Nephron progenitor cell (in vitro differentiated cells): ENCODE measurements around the gene ATXN2.

Experiments
- DNase-seq: peaks from one replicate; pipeline ENCODE4 v3.0.0; 2021
- H3K27ac Mint-ChIP-seq: 2 replicates; pipeline ENCODE4 v1.8.0; 2021; ENCODE audit warnings: mild to moderate bottlenecking, moderate library complexity, mixed read lengths
- H3K27me3 Mint-ChIP-seq: 2 replicates; pipeline ENCODE4 v1.8.0; 2021; ENCODE audit warnings: mild to moderate bottlenecking, low read depth, mixed read lengths; ENCODE audit not compliant: poor library complexity
- H3K36me3 Mint-ChIP-seq: 2 replicates; pipeline ENCODE4 v1.8.0; 2021; ENCODE audit warnings: low read depth, mixed read lengths
- H3K4me1 Mint-ChIP-seq: 2 replicates; pipeline ENCODE4 v1.8.0; 2021; ENCODE audit warnings: mixed read lengths
- H3K4me3 Mint-ChIP-seq: 2 replicates; pipeline ENCODE4 v1.8.0; 2021; ENCODE audit warnings: mild to moderate bottlenecking, moderate library complexity, mixed read lengths
- H3K9me3 Mint-ChIP-seq: 2 replicates; pipeline ENCODE4 v1.8.0; 2021; ENCODE audit warnings: mild to moderate bottlenecking, moderate library complexity, mixed read lengths
- CTCF ChIP-seq: fragments of 200-600 bp; sonication (generic); IDR thresholded peaks from 2 replicates; pipeline ENCODE4 v1.5.0; 2021; ENCODE audit warnings: antibody characterized with exemption

Gene ATXN2

GRCh38 chr12:111424793-111425251 is 174.3 kb downstream of the ATXN2 start:
- no peaks in the 10 kb centered on the region for H3K9me3 Mint-ChIP-seq
- no peak overlapping the region for H3K4me3 Mint-ChIP-seq
- DNase-seq = no peak
- H3K4me1 Mint-ChIP-seq = peaks cover 19% of the 10 kb centered on the region
- TF ChIP-seq CTCF = no peak
- H3K27ac Mint-ChIP-seq = peak overlapping the region; percentile 83
- H3K27me3 Mint-ChIP-seq = no peaks in the 10 kb centered on the region
- H3K36me3 Mint-ChIP-seq = peaks cover 17% of the 10 kb centered on the region

- H3K4me1 Mint-ChIP-seq = peaks cover 19% of the 10 kb centered on the region
Measured at GRCh38 chr12:111424189-111424792, 174.8 kb downstream of the ATXN2 start.

GRCh38 chr12:111420494-111420893 is 178.6 kb downstream of the ATXN2 start:
- no peak overlapping the region for H3K4me3 Mint-ChIP-seq

More at GRCh38 chr12:111424189-111424792, 174.8 kb downstream of the ATXN2 start:
- Mint-ChIP-seq H3K4me3 (no peak overlapping the region), H3K9me3 (no peaks in the 10 kb centered on the region), H3K27ac (peak overlapping the region; percentile 79), H3K36me3 (peaks cover 21% of the 10 kb centered on the region), H3K27me3 (no peaks in the 10 kb centered on the region)
- no peak for TF ChIP-seq CTCF
- no peak for DNase-seq

GRCh38 chr12:111419784-111420183 is 179.3 kb downstream of the ATXN2 start:
- Mint-ChIP-seq H3K4me3 (no peak overlapping the region), H3K4me1 (peaks cover 6% of the 10 kb centered on the region), H3K27ac (peak overlapping the region; percentile 42)

More at GRCh38 chr12:111420494-111420893, 178.6 kb downstream of the ATXN2 start:
- H3K27ac Mint-ChIP-seq = peak overlapping the region; percentile 16
- no peak for TF ChIP-seq CTCF
- peaks cover 34% of the 10 kb centered on the region for H3K36me3 Mint-ChIP-seq
- H3K9me3 Mint-ChIP-seq = no peaks in the 10 kb centered on the region
- H3K4me1 Mint-ChIP-seq = peaks cover 13% of the 10 kb centered on the region
- no peak for DNase-seq
- H3K27me3 Mint-ChIP-seq = no peaks in the 10 kb centered on the region

GRCh38 chr12:111418594-111418880 is 180.6 kb downstream of the ATXN2 start:
- Mint-ChIP-seq H3K27me3 (no peaks in the 10 kb centered on the region), H3K36me3 (peaks cover 34% of the 10 kb centered on the region), H3K27ac (no peak overlapping the region), H3K9me3 (no peaks in the 10 kb centered on the region), H3K4me3 (no peak overlapping the region), H3K4me1 (peaks cover 4% of the 10 kb centered on the region)
- no peak for DNase-seq
- TF ChIP-seq CTCF = no peak

More at GRCh38 chr12:111419784-111420183, 179.3 kb downstream of the ATXN2 start:
- Mint-ChIP-seq H3K9me3 (no peaks in the 10 kb centered on the region), H3K27me3 (no peaks in the 10 kb centered on the region), H3K36me3 (peaks cover 34% of the 10 kb centered on the region)
- TF ChIP-seq CTCF = no peak
- no peak for DNase-seq
